TTC549 (cell line): ENCODE results near the gene CHST9.
"Not testable (repeated sequence)": the region's sequence is repeated elsewhere in the genome, so short reads cannot be mapped to it uniquely, and the experiment has no call there.

Experiments
- FAIRE-seq: peaks from 2 replicates; lab custom pipeline; 2012; peaks lifted over from hg19 to GRCh38; lab: Jason Lieb, UNC

CHST9 gene

GRCh38 chr18:27004056-27004829 is 180.9 kb downstream of the CHST9 start:
- peak; percentile 48 for FAIRE-seq

- no peak for FAIRE-seq
These were observed 185.3 kb downstream of the CHST9 start for GRCh38 chr18:26999797-27000196.

DNA sequence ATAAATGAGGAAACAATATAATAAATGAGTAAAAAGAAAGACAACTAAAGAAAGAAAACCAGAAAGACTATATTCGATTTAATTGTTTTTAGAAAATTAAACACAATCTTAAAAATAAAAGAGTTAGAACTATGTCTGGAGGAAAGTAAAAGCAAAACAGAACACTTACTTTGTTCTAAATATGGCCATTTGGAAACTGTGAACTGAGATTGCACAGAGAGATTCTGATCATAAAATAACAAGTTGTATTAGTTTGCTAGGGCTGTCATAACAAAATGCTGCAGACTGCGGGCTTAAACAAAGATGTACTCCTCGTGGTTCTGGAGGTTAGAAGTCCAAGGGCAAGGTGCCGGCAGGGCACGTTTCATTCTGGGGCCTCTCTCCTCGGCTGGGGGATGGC is 191.5 kb downstream of the CHST9 start:
- FAIRE-seq, result no peak

- FAIRE-seq, result no peak
These were observed 192.2 kb downstream of the CHST9 start for GRCh38 chr18:26992926-26993325.

GRCh38 chr18:26989842-26990241 is 195.3 kb downstream of the CHST9 start:
- no peak for FAIRE-seq

GRCh38 chr18:26981360-26982082 is 203.6 kb downstream of the CHST9 start:
- no peak for FAIRE-seq

DNA sequence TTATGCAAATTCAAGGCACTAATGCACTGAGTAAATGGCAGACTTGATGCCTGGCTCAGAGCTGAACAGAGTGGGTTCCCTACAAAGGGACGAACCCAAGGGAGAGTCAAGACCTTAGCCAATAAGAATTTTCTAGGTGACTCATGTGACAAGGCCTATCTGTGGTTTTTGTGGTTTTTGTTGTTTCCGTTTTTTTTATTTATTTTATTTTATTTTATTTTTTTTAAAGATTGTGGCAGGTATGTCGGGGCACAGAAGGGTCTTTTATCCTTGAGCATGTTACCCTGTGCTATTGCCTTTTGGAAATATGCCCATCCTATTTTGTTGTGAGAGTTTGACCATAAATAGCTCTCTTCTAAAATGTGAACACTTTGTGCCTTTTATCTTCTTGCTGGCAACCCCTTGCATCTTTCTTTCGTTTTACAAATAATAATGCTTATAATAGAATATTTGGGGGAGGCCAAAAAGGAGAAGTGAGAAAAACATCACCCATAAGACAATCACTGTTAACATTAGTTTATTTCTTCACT is 206.2 kb downstream of the CHST9 start:
- no peak for FAIRE-seq

DNA sequence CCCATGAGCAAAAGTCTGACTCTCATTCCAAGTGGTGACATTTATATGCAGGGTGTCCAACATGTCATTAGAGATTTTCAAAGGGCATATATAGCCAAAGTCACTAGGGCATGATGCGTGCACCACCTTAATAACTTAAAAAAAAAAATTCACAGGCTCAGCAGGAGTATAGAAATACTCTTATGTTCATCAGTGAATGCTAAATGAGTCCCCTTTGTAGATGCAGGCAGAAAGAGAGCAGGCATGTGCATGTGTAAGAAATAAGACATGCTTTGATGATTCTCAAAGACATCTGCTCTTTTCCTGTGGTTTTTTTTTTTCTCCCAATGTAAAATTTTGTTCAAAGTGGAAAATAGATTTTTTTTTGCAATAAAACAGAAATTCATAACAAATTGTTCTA is 207.3 kb downstream of the CHST9 start:
- no peak for FAIRE-seq

- no peak for FAIRE-seq
These were observed 208.9 kb downstream of the CHST9 start for GRCh38 chr18:26976206-26976605.

GRCh38 chr18:26972549-26972948 is 212.6 kb downstream of the CHST9 start:
- FAIRE-seq, result not testable (repeated sequence)

GRCh38 chr18:26971409-26971808 is 213.7 kb downstream of the CHST9 start:
- no peak for FAIRE-seq

DNA sequence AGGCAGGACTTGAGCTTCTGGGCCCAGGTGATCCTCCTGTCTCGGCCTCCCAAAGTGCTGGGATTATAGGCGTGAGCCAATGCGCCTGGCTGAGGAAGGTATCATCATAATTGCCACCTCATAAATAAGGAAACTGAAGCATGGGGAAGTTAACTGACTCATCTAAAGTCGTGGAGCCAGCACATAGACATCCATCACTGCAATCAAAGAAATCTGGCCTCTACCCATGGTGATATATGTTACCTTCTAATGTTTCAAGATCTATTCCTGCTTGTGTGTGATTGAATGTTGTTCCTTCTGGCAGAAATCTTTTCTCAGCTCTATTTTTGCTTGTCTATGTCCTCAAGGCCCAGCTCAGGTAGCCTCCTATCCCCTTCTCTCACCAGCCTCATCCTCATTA is 214.5 kb downstream of the CHST9 start:
- FAIRE-seq, result no peak

- FAIRE-seq, result no peak
These were observed 219.9 kb downstream of the CHST9 start for GRCh38 chr18:26965206-26965605.

DNA sequence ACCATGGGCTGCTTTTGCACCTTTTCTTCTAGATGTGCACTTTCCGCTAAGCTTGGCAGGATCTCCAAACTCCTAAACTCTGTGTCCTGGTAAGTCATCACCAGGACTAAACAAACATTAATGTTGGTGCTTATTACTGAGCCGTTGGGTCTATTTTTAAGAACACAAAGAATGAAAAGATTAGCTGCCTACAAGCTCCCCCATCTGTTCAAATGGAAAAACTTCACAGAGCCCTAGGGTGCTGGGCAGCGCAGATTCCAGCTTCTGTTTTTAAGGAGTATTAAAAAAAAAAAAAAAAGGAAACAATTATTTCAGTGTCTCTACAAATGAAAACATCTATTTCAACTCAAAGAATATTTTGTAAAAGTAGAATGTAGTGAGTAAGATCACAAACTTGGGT is 221.8 kb downstream of the CHST9 start:
- FAIRE-seq, result no peak

- FAIRE-seq, result no peak
These were observed 223.3 kb downstream of the CHST9 start for GRCh38 chr18:26961839-26962238.

- FAIRE-seq, result no peak
These were observed 224.2 kb downstream of the CHST9 start for GRCh38 chr18:26960911-26961310.

DNA sequence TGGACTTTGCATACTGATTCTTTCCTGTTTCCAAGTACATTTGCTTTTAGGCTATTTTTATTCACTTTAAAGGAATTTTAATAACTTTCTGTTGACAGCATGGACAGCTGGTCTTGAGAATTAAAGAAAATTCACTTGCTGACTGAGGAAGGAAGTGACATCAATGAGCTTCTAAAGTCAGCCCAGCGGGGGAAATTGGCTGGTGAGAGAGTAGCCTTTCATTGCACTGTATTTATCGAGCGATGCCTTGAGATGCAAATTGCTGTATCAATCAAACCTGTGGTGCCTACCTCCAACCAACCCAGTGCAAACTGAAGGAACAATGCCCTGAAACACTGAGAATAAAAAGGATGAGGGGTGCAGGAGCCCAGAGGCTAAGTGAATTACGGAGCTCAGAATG is 228.2 kb downstream of the CHST9 start:
- no peak for FAIRE-seq

DNA sequence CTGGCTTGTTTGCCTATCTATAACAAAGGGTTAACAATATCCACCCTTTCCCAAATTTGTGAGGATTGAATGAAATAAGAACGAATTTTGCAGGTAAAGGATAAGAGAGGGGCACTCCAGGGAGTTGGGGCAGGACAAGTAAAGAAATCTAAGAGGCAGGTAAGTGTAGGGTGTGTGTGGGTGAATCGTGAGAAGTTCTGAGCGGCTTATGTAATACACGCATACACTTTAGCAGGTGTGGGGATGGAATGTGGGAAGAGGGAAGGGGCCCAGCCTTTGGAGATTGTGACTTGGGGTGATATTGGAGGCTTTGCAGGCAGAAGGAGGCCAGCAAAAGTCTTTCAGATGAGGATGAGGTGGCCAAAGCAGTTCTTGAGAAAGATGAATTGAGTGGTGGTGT is 236.4 kb downstream of the CHST9 start:
- FAIRE-seq, result no peak

- no peak for FAIRE-seq
These were observed 241.2 kb downstream of the CHST9 start for GRCh38 chr18:26943906-26944305.

DNA sequence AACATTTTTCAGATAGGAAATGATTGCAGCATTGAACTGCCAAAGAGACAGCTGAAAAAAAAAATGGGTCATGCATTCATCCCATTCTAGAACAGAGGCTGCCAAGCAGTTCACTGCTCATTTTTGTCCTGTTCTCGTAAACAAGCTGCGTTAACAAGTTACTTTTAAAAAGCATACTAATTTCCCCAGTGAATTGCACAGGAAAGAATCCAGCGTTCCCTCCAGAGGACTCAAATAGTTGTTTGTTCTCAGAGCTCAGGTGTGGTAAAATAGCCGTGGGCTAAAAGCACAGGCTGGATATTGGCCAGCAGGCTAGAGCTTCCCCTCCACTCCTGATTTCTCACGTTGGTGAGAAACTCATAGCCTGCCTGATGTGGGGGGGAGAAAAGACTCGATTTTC is 243.5 kb downstream of the CHST9 start:
- FAIRE-seq, result no peak

GRCh38 chr18:26940744-26941398 is 244.2 kb downstream of the CHST9 start:
- no peak for FAIRE-seq

- FAIRE-seq, result no peak
These were observed 253.4 kb downstream of the CHST9 start for GRCh38 chr18:26931659-26932058.

DNA sequence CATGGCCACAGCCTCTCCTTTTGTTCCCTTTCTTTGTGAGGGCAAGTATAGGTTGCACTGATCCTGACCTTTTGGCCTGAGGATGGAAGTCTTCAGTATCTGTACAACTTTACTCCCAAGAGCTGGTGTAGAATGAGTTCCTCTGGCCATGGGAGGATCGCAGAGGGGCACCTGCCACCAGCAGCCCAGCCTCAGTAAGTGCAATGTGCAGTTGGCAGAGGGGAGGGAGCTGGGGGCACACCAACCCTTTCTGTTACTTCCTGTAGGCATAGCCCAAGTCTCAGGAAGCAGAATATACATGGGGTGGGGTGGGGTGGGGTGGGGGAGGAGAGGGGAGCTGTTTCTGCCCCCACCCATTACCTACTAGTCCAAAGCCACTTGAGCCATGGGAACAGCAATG is 254.5 kb downstream of the CHST9 start:
- no peak for FAIRE-seq
